ENCODE data around the gene TAF4B. TPM values are rescaled to one million over a fixed set of nuclear protein-coding genes. Genes with fewer than 3 reads are reported as not detected.

The TAF4B gene
- total RNA-seq, 4 donors from 2014 or later: 3.7 to 11.9 (median 7.1) TPM

- Histone ChIP-seq H3K9me3 (no peaks in the 10 kb centered on the region), H3K27me3 (no peaks in the 10 kb centered on the region), H3K27ac (no peak overlapping the region), H3K36me3 (no peaks in the 10 kb centered on the region), H3K4me1 (peaks cover 0 to 16% (median 7%) of the 10 kb centered on the region in 4 donors), H3K4me3 (no peak overlapping the region)
- TF ChIP-seq CTCF (IDR thresholded peaks at IDR 0.05) (no peak), POLR2A (IDR thresholded peaks at IDR 0.05) (no peak), POLR2AphosphoS5 (IDR thresholded peaks at IDR 0.05) (no peak)
- no peak for DNase-seq
- intact Hi-C loops (cut with DNase I; ENCODE audit: low total_unique reads) (no loop called here), in situ Hi-C loops (cut with MboI; ENCODE audit: low pct_ligation_motif_present in 1 of 4, low pct_unique_long_range_greater_than_20kb in 1 of 4, low sequenced_read_pairs in 3 of 4) (no loop called here)
- 100% methylated on average over 1 of the region's 1 CpG for whole genome bisulfite sequencing, 2 donors (ENCODE audit: low coverage in 1 of 2)
These were observed 106.7 kb downstream of the TAF4B start for GRCh38 chr18:26332991-26333390.

DNA sequence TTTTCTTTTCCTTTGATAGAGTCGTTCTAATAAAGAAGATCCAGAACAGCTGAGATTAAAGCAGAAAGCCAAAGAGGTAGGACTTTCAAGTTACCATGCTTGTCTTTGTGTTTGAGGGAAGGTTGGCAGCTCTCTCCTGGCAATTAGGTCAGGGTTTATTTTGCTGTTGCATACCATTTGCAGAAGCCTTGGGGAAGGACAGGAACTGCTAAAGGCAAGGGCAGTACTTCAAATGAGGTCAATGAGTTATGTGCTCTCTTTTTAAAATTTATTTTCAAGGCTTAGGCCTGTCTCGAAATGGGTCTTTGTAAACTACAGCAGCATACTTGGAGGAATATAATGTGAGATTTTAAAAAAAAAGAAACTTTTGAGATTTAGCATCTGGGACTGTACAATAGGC is 108.9 kb downstream of the TAF4B start:
- intact Hi-C loops (cut with DNase I; ENCODE audit: low total_unique reads) (no loop called here), in situ Hi-C loops (cut with MboI; ENCODE audit: low pct_ligation_motif_present in 1 of 4, low pct_unique_long_range_greater_than_20kb in 1 of 4, low sequenced_read_pairs in 3 of 4) (no loop called here)
- no peak for TF ChIP-seq POLR2AphosphoS5 (IDR thresholded peaks at IDR 0.05)
- TF ChIP-seq EP300 (IDR thresholded peaks at IDR 0.05; ENCODE audit: low read depth): no peak
- no peak for TF ChIP-seq CTCF (IDR thresholded peaks at IDR 0.05)
- no peak for TF ChIP-seq POLR2A (IDR thresholded peaks at IDR 0.05)
- H3K4me3 ChIP-seq: no peak overlapping the region
- H3K36me3 ChIP-seq: no peaks in the 10 kb centered on the region
- no peak for DNase-seq
- H3K9me3 ChIP-seq: no peaks in the 10 kb centered on the region
- peak overlapping the region in 3 of 4 donors; percentile 6 to 28 (median 8) for H3K27ac ChIP-seq
- H3K4me1 ChIP-seq: peaks cover 0 to 16% (median 7%) of the 10 kb centered on the region in 4 donors
- WGBS, 2 donors (ENCODE audit: low coverage in 1 of 2): 60 to 72% methylated on average over 2 of the region's 2 CpGs
- H3K27me3 ChIP-seq: no peaks in the 10 kb centered on the region

DNA sequence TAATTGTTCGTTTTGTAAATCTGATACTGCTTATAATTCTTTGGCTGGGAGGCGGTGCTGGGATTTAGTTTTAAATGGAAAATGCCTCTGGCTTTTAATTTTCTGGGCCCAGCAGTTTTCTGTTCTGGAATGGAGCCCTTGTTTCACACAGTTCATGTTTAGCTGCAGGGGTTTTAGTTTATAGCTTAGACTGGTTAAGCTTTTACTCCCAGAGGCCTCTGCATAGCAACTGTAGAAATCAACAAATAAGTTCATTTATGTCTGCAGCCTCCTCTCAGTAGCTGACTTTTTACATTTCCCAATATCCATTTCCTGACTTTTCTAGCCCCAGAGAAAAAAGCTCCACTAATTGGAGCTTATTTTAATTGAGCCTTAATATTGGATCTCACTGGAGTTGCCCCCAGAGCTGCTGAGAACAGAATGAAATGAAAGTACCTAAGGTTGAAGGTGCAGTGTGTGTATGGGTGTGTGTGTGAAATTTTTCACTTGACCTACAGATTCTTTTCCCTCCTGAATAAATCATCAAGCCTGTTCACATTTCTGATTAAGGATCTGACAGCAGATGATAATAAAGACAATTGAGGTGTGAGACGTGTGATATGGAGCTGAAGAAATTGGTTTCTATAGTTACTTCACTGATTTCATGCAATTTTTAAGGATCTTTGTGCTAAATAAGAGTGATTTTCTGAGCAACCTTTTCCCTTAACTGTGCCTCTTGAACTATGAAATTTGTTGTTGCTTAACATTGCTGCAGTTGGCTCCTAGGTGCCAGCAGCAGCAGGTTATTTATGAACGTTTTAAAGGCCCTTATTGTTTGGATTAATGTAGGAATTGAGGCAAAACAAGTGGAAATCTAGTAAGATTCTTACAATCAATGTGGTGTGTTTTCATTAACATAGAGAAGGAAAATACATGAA is 109.6 kb downstream of the TAF4B start:
- no peaks in the 10 kb centered on the region for H3K9me3 ChIP-seq
- DNase-seq: no peak
- TF ChIP-seq POLR2AphosphoS5 (IDR thresholded peaks at IDR 0.05) (no peak), POLR2A (IDR thresholded peaks at IDR 0.05) (no peak), EP300 (IDR thresholded peaks at IDR 0.05; ENCODE audit: low read depth) (no peak), CTCF (IDR thresholded peaks at IDR 0.05) (no peak)
- no peaks in the 10 kb centered on the region for H3K27me3 ChIP-seq
- WGBS, 2 donors (ENCODE audit: low coverage in 1 of 2): 61 to 66% methylated on average over 4 of the region's 4 CpGs
- in situ Hi-C loops (cut with MboI; ENCODE audit: low pct_ligation_motif_present in 1 of 4, low pct_unique_long_range_greater_than_20kb in 1 of 4, low sequenced_read_pairs in 3 of 4) (no loop called here), intact Hi-C loops (cut with DNase I; ENCODE audit: low total_unique reads) (no loop called here)
- peak overlapping the region in 3 of 4 donors; percentile 6 to 51 (median 8) for H3K27ac ChIP-seq
- no peak overlapping the region for H3K4me3 ChIP-seq
- no peaks in the 10 kb centered on the region for H3K36me3 ChIP-seq
- H3K4me1 ChIP-seq: peaks cover 0 to 16% (median 7%) of the 10 kb centered on the region in 4 donors

GRCh38 chr18:26336572-26336971 is 110.3 kb downstream of the TAF4B start:
- WGBS, 2 donors (ENCODE audit: low coverage in 1 of 2): 75 to 94% methylated on average over 1 of the region's 1 CpG
- no peak for TF ChIP-seq EP300 (IDR thresholded peaks at IDR 0.05; ENCODE audit: low read depth)
- TF ChIP-seq POLR2AphosphoS5 (IDR thresholded peaks at IDR 0.05): no peak
- TF ChIP-seq CTCF (IDR thresholded peaks at IDR 0.05): no peak
- no peak for TF ChIP-seq POLR2A (IDR thresholded peaks at IDR 0.05)
- Histone ChIP-seq H3K27me3 (no peaks in the 10 kb centered on the region), H3K9me3 (no peaks in the 10 kb centered on the region), H3K4me3 (no peak overlapping the region), H3K27ac (no peak overlapping the region), H3K4me1 (peaks cover 0 to 16% (median 7%) of the 10 kb centered on the region in 4 donors), H3K36me3 (no peaks in the 10 kb centered on the region)
- intact Hi-C loops (cut with DNase I; ENCODE audit: low total_unique reads) (no loop called here), in situ Hi-C loops (cut with MboI; ENCODE audit: low pct_ligation_motif_present in 1 of 4, low pct_unique_long_range_greater_than_20kb in 1 of 4, low sequenced_read_pairs in 3 of 4) (no loop called here)
- DNase-seq: no peak

All from transverse colon (tissue), 4 donors.